HG03342 (cell line): ENCODE data around the gene ZDHHC9.

Experiments
- ATAC-seq: cut with Tn5 transposase; IDR thresholded peaks from one replicate; pipeline ENCODE4 v1.9.1; 2021; ENCODE audit warnings: mild to moderate bottlenecking, moderate library complexity; ENCODE audit not compliant: unreplicated experiment

ZDHHC9 gene

GRCh38 chrX:129787336-129788055 lies 56.2 kb downstream of the ZDHHC9 start:
- no peak for ATAC-seq

GRCh38 chrX:129786210-129786651 lies 57.5 kb downstream of the ZDHHC9 start:
- peak; percentile 76 for ATAC-seq

GRCh38 chrX:129785160-129785947 lies 58.3 kb downstream of the ZDHHC9 start:
- no peak for ATAC-seq

- ATAC-seq: no peak
Observed at GRCh38 chrX:129784371-129784770, 59.3 kb downstream of the ZDHHC9 start.

- no peak for ATAC-seq
Observed at GRCh38 chrX:129783291-129783713, 60.4 kb downstream of the ZDHHC9 start.

GRCh38 chrX:129782706-129783105 lies 61.0 kb downstream of the ZDHHC9 start:
- no peak for ATAC-seq

GRCh38 chrX:129781680-129782495 lies 61.8 kb downstream of the ZDHHC9 start:
- no peak for ATAC-seq

- peak; percentile 71 for ATAC-seq
Observed at GRCh38 chrX:129781134-129781672, 62.5 kb downstream of the ZDHHC9 start.

- no peak for ATAC-seq
Observed at GRCh38 chrX:129780441-129781105, 63.1 kb downstream of the ZDHHC9 start.

GRCh38 chrX:129779747-129780146 lies 63.9 kb downstream of the ZDHHC9 start, which contains the start of gene SASH3:
Gene SASH3, plus strand, starts transcription at chrX:129779949. Its CDS starts 149 bp downstream, at chrX:129780098.
- ATAC-seq: peak; percentile 32

GRCh38 chrX:129779086-129779672 lies 64.5 kb downstream of the ZDHHC9 start:
- ATAC-seq: no peak

- peak; percentile 14 for ATAC-seq
Observed at GRCh38 chrX:129777218-129778030, 66.3 kb downstream of the ZDHHC9 start.

GRCh38 chrX:129773649-129774458 lies 69.8 kb downstream of the ZDHHC9 start:
- ATAC-seq: no peak

GRCh38 chrX:129772796-129773431 lies 70.8 kb downstream of the ZDHHC9 start:
- peak; percentile 72 for ATAC-seq

GRCh38 chrX:129771266-129771995 lies 72.3 kb downstream of the ZDHHC9 start:
- ATAC-seq: no peak

GRCh38 chrX:129769467-129770154 lies 74.1 kb downstream of the ZDHHC9 start:
- ATAC-seq: peak; percentile 40
